AG10803 (cell line): ENCODE data around the gene FIGNL1.

ENCODE experiments used
- DNase-seq: peaks from one replicate; pipeline ENCODE4 v3.0.0; 2010; ENCODE audit warnings: low read depth
- H3K4me3 ChIP-seq: 2 replicates; pipeline ENCODE4 v1.5.1; 2011; ENCODE audit warnings: mild to moderate bottlenecking, low read length, control low read depth
- CTCF ChIP-seq: conservative IDR thresholded peaks from 2 replicates; pipeline ENCODE4 v1.5.1; 2011; ENCODE audit warnings: mild to moderate bottlenecking, low read length, control low read depth, inconsistent platforms

FIGNL1 gene

GRCh38 chr7:50479743-50480517 is 29.8 kb upstream of the FIGNL1 start:
- DNase-seq = no peak
- H3K4me3 ChIP-seq = no peak overlapping the region
- no peak for TF ChIP-seq CTCF

DNA sequence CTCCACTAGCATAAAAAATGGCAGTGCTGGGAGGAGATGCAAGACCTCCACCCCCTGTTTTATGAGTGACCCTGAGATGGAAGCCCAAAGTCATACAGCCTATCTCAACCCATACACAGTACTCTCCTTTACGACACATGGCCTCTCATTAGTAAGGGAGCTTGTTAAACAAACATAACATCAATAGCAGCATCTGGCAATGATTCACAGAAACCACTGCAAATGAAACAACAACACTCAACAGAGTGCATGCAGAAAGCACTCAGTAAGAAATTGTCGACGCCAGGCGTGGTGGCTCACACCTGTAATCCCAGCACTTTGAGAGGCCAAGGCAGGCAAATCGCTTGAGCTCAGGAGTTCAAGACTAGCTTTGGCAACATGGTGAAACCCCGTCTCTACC is 27.5 kb upstream of the FIGNL1 start:
- H3K4me3 ChIP-seq = no peak overlapping the region
- TF ChIP-seq CTCF = no peak

GRCh38 chr7:50476953-50477625 is 26.9 kb upstream of the FIGNL1 start:
- TF ChIP-seq CTCF = no peak
- no peak for DNase-seq
- H3K4me3 ChIP-seq = no peak overlapping the region

More for the DNA sequence above, 27.5 kb upstream of the FIGNL1 start:
- DNase-seq = no peak

- DNase-seq = no peak
- H3K4me3 ChIP-seq = no peak overlapping the region
- TF ChIP-seq CTCF = no peak
Observed at GRCh38 chr7:50475340-50475739, 25.2 kb upstream of the FIGNL1 start.

DNA sequence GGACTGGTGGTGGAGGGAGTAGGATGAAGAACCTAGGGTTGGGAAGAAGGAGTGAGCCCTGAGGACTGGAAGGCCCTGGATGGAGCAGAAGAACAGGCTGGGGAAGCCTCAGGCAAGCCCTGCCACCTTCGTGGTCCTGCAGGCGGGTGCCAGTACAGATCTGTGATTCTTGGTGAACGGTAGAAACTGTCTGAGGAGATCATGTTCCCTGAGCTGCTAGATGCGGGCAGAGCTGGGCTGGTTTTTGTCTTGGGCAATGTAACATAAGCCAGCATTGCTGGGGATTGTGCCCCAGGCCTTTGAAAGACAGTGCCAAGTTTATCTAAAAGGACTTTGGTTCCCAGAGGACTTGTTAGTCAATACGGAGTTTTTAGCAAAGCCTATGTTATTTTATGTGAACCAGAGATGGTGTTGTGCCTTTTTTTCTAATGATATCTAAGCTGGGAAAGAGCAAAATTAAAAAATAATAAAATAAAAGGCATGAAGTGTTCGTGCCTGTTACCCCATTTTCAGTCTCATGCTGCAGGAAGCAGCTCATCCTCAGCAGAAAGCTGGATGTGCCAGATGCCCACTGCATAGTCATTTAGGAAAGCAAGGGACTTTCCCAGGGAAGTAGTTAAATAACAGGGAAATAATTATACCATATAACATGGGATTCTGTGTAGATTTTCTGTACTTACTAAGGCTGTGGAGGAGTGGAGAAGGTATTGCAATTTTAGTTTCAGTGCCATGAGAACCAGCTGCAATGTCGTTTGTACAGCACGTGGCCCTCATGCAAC is 24.4 kb upstream of the FIGNL1 start:
- no peak overlapping the region for H3K4me3 ChIP-seq
- no peak for DNase-seq
- no peak for TF ChIP-seq CTCF

DNA sequence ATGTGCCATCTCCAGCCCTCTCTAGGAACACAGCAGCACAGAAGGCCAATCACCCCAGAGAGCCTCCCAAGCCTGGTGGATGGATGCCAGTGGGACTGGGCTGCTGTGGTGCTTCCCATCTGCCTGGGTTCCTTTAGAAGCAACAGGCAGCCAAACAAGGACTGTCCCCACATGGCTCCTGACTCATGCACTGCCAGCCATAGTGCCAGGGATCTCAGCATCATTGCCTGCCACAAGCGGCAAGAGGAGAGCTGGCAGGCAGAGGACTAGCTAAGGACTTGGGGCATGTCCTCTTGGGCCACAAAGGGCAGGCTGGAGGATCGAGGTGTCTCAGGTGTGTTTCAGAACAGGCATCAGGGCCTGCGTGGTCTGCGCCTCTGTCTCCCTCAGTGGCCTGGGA is 23.4 kb upstream of the FIGNL1 start:
- DNase-seq = no peak
- H3K4me3 ChIP-seq = no peak overlapping the region
- no peak for TF ChIP-seq CTCF
